PFSK-1 (cell line): ENCODE measurements around the gene DLST.

Experiments used
- FOXP2 ChIP-seq: optimal IDR thresholded peaks from 2 replicates; pipeline ENCODE3; 2011; ENCODE audit warnings: borderline replicate concordance, control low read depth, inconsistent platforms; ENCODE audit not compliant: insufficient read depth; ENCODE audit errors: extremely low read length, extremely low read depth
- POLR2AphosphoS5 ChIP-seq: IDR thresholded peaks from 2 replicates; pipeline ENCODE4 v1.6.1; 2012; ENCODE audit warnings: low read depth, mild to moderate bottlenecking, control low read depth, low read length, moderate library complexity
- REST ChIP-seq, 2 experiments: IDR thresholded peaks; 2 replicates each; pipeline versions ENCODE4 v1.6.1 to v1.8.0; 2011 to 2012; ENCODE audit warnings: low read depth in 2 of 2, low read length in 2 of 2, control low read depth in 1 of 2, inconsistent platforms in 1 of 2, mild to moderate bottlenecking in 1 of 2, moderate library complexity in 1 of 2; ENCODE audit not compliant: insufficient read depth in 1 of 2
- SIN3A ChIP-seq: IDR thresholded peaks from 2 replicates; pipeline ENCODE4 v1.6.1; 2012; ENCODE audit warnings: mild to moderate bottlenecking, low read length, moderate library complexity, borderline replicate concordance; ENCODE audit not compliant: insufficient read depth
- TAF1 ChIP-seq: IDR thresholded peaks from 2 replicates; pipeline ENCODE4 v1.6.1; 2012; ENCODE audit warnings: low read length, control low read depth, borderline replicate concordance; ENCODE audit not compliant: insufficient read depth

The DLST gene

DNA sequence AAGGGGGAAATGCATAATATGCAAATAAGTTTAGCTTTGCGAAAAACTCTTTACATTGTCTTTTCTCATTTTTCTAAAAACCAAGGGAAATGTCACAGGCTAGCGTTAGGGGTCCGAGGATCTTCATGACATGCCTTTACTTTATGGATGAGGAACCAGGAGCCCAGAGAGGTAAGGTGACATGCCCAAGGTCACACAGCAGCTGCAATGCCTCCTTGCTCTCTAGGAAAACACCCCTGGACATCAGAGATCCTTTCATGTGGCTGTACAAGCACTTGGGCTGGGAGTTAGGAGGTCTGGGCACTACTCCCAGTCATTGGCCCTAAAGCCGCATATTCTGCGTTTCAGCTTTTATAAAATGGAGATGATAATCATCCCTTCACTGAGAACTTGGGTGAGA, 6.5 kb upstream of the DLST start:
- TF ChIP-seq POLR2AphosphoS5, result no peak
- TF ChIP-seq SIN3A, result no peak
- TF ChIP-seq REST (IDR thresholded peaks at IDR 0.05; ENCODE audit: insufficient read depth in 1 of 2, low read depth in 2 of 2, low read length in 2 of 2), result no peak
- TF ChIP-seq TAF1, result no peak
- TF ChIP-seq FOXP2, result no peak

GRCh38 chr14:74875941-74876913, 5.5 kb upstream of the DLST start, which contains the start of gene PROX2:
PROX2 (minus strand) TSS chr14:74876145; CDS start chr14:74863834, 12,311 bp downstream.
- TF ChIP-seq POLR2AphosphoS5 (no peak), SIN3A (no peak)

DNA sequence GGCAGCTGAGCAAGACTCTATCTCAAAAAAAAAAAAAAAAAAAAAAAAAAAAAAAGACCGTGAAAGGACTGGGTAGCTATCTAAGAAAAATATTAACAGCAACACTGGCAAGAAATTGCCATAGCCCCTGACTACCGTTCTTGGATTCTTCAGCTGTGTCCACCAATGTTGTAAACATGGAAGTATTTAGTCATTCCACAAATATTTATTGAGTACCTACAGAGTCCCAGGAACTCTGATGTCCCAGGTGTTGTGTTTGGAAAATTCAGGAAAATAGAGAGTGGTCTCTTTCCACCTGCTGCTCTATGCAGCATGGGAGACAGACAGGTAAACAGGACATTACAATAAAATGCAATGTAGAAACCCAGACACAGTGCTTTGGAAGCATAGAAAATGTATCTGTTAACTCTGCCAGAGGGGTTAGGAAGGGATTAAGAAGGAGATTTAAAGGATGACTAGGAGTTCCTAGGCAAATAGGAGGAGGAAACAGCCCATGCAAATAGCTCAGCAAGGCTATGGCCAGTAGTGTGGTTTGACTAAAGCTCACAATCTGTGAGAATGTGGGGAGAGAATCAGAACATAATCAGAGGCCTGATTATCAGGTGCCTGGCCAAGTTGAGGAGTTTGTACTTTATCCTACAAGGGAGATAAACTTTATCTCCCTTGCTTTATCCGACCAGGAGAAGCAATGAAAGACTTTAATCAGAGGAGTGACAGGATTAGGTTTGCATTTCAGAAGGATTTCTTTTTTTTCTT, 2.1 kb upstream of the DLST start:
- TF ChIP-seq SIN3A (no peak), FOXP2 (no peak), REST (IDR thresholded peaks at IDR 0.05; ENCODE audit: insufficient read depth in 1 of 2, low read depth in 2 of 2, low read length in 2 of 2) (no peak), POLR2AphosphoS5 (no peak), TAF1 (no peak)

DNA sequence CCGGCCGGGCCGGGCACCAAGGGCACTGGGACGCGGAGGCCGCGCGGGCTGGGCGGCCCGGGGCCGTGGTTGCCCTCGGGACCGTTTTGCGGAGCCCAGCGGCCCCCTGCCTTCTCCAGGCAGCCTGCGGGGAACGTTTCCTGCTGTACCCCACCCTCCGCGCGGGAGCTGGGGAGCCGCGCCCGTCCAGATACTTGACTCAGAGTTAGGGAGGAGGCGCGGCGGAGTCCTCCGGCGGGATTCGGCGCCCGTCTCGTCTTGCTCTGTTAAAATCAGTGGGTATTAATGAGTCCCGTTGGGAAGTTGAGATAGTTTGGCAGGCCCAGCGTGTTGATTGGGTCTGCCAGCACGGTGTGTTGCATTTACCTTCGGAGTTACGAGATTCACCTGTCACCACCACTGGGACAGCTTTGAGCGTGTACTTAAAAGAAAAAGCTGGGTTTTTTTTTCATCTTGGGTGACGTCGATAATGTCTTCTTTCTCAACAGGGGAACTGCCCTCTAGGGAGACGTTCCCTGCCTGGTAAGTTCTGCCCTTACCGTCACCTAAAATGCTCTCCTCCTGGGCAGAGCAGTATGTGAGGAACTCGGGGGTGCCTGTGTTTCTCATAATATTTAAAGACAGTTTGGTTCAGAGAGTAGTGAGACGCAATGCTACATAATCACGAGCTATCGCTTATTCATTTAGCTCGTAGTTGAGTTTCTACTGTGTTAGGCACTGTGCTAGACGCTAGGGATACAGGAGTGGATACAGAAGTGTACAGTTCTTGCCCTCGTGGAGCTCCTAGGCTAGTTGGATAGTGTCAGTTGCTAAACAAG, 596 bp downstream of the DLST start:
- TF ChIP-seq FOXP2, result no peak
- TF ChIP-seq POLR2AphosphoS5, result no peak
- no peak for TF ChIP-seq REST (IDR thresholded peaks at IDR 0.05; ENCODE audit: insufficient read depth in 1 of 2, low read depth in 2 of 2, low read length in 2 of 2)
- TF ChIP-seq TAF1, result no peak
- no peak for TF ChIP-seq SIN3A

GRCh38 chr14:74886001-74886400, 4.3 kb downstream of the DLST start:
- TF ChIP-seq REST (IDR thresholded peaks at IDR 0.05; ENCODE audit: insufficient read depth in 1 of 2, low read depth in 2 of 2, low read length in 2 of 2), result no peak
- no peak for TF ChIP-seq TAF1
- TF ChIP-seq SIN3A, result no peak
